Stimulated activated CD4-positive, alpha-beta T cell treated with anti-CD3 and anti-CD28 coated beads, Interleukin-15, amount 100 ng/mL, for 1 hour (primary cell): ENCODE measurements around the gene POU4F1.

ENCODE experiments used
- DNase-seq, 2 donors: peaks; one replicate each; pipeline ENCODE4 v3.0.0-alpha.2; 2020; ENCODE audit warnings: low read depth in 1 of 2, low spot score in 1 of 2

POU4F1 gene

GRCh38 chr13:78607409-78608251, 4.3 kb upstream of the POU4F1 start:
- DNase-seq, result no peak

GRCh38 chr13:78606471-78607408, 3.4 kb upstream of the POU4F1 start:
- no peak for DNase-seq

- DNase-seq, result no peak
Measured at GRCh38 chr13:78604782-78605611, 1.6 kb upstream of the POU4F1 start.

GRCh38 chr13:78602561-78603239, 652 bp downstream of the POU4F1 start:
- no peak for DNase-seq

GRCh38 chr13:78601874-78602560, 1.3 kb downstream of the POU4F1 start:
- no peak for DNase-seq

- no peak for DNase-seq
Measured at GRCh38 chr13:78601124-78601873, 2.1 kb downstream of the POU4F1 start.

- no peak for DNase-seq
Measured at GRCh38 chr13:78600280-78600883, 3.0 kb downstream of the POU4F1 start.

- no peak for DNase-seq
Measured at GRCh38 chr13:78599645-78600279, 3.6 kb downstream of the POU4F1 start.

GRCh38 chr13:78598966-78599644, 4.2 kb downstream of the POU4F1 start:
- DNase-seq, result no peak

GRCh38 chr13:78598116-78598781, 5.1 kb downstream of the POU4F1 start:
- no peak for DNase-seq

- no peak for DNase-seq
Measured at GRCh38 chr13:78597602-78597932, 5.8 kb downstream of the POU4F1 start.

- DNase-seq, result no peak
Measured at GRCh38 chr13:78596736-78597601, 6.4 kb downstream of the POU4F1 start.

- no peak for DNase-seq
Measured at GRCh38 chr13:78596399-78596735, 7.0 kb downstream of the POU4F1 start.

- no peak for DNase-seq
Measured at GRCh38 chr13:78595495-78596398, 7.6 kb downstream of the POU4F1 start.

GRCh38 chr13:78594456-78594975, 8.8 kb downstream of the POU4F1 start:
- no peak for DNase-seq
